Measurements from ENCODE around the gene TBC1D9.

TBC1D9 gene

DNA sequence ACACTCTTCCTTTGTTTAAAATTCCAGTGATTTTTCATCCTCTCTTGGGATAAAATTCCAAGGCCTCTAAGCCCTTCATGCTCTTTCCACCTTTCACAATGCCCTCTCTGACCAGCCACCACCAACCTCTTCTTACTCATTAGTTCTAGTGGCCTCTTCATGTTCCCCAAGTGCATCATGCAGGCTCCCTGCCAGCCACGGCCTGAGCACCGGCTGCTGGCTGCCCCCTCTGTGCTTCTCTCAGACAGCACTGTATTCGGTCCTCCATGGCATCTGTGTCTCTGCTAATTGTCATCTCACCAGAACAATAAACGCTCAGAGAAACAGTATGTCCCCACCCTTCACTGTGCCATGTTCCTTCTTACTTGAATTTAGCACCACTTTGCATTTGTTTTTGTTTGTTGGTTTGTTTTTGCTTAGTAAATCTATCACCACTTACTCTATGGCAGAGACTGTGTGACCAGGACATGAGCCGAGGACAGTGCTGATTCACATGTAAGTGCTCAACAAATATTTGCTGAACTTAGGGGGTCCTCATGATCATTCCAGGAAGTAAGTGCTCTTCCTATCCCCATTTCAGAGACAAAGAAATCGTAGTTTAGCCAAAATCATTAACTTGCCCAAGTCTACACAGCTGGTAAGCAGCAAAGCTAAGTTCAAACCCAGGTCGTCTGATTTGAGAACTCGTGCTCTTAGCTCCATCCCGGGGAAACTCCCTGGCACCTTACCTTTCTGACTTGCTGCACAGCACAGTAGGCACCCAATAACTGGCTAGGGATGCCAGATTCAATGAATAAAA lies 110.4 kb downstream of the TBC1D9 start:
- no peak for DNase-seq (ENCODE audit: low spot score)

DNA sequence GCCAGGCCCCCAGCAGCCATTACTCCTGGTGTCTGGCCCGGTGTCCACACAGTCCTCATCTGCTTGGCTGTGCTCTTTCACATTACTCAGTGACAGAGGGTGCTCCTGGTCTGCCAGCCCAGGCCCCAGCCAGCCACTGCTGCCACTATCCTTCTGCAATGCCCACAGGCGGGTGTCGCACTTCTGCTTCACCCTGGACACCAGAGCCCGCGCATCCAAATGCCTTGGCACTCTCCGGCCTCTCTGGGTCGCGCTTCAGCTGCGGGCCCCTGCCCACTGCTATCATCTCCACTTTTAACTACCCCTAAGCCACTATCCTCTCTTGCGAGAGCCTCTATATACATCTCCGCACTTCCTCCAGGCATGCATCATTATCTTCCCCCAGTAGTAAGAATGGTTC lies 111.0 kb downstream of the TBC1D9 start:
- DNase-seq (ENCODE audit: low spot score), result no peak

DNA sequence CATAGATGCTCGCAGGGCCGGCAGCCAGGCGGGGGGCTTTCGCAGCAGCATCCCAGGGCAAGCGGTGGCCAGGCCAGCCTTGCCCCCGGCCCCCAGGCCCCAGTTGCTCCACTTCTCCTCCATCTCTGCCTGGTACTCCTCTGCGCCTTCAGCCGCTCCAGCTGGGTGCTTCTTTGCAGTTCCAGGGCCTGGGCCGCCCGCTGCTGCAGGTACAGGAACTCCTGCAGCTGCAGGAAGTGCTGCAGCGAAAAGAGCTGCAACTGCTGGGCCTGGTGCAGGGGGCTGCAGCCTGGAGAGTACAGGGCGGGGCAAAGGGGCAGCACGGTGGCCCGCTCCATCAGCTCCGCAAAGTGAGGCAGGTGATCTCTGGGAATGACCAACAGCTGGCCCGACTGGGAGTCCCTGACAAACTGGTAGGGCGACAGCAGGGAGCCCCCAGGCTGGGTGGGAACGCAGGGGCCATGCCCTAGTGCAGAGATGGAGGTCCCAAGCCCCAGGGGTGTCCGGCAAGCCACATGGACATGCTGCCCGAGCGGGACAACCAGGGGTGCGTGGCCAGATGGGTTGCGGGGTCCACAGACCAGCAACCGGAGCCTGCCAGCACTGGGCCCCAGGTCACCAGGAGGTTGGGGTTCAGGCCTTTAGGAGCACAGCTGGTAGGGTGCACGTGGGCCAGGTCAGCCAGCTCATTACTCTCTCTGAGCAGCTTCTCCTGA lies 111.6 kb downstream of the TBC1D9 start:
- no peak for DNase-seq (ENCODE audit: low spot score)

DNA sequence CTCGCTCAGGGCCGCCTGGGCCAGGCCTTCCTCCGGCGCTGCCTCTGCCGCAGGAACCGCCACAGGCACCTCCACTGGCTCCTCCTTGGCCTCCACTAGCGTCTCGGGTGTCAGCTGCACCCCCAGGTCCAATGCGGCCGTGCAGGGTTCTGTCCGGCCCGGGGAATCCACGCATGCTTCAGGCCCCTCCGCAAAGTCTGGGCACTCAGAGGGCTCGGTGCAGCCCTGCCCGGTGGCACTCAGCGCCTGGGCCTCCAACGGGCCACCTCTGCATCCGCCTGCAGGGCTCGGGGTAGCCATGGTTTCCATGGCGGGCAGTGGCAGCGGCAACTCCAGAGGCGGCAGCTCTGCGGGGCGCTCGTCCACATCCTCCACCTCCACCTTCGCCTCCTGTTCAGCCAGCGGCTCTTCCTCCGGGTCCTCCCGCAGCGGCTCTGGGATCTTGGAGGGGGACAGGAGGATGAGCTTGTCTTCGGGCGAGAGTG lies 112.6 kb downstream of the TBC1D9 start:
- DNase-seq (ENCODE audit: low spot score), result no peak

DNA sequence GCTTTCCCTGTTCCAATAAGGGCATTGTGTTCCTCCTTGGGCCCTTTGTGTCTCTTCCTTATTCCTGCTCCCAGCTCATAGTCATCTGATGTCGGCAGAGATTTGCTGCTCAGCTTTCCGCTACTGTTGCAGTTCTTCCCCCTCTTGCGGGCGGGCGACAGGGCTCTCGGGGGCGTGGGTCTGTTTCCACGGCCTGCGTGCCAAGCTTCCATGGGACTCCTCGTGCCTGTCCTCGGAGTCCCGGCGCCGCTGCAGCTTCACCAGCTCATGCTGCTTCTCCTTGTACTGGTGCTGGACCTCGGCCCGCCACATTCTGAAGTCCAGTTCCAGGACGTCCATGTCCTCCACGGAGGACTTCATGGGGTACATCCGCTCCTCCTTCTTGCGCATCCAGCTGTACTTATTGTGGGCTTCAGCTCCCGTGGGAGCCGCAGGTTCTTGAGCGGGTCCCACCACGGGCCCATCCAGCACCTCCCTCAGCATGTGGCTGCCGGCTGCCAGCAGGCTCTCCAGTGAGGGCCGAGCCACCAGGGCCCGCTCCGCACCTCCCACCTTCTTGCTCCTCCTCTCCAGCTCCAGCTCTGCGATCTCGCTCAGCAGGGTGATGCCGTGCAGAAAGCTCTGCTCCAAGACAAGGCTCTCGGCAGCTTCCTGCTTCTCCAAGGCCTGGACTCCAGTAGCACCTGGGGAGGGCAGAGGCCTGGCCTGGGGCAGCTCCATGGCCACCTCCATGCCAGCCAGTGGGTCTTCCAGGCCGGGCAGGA lies 113.3 kb downstream of the TBC1D9 start:
- DNase-seq (ENCODE audit: low spot score), result no peak

DNA sequence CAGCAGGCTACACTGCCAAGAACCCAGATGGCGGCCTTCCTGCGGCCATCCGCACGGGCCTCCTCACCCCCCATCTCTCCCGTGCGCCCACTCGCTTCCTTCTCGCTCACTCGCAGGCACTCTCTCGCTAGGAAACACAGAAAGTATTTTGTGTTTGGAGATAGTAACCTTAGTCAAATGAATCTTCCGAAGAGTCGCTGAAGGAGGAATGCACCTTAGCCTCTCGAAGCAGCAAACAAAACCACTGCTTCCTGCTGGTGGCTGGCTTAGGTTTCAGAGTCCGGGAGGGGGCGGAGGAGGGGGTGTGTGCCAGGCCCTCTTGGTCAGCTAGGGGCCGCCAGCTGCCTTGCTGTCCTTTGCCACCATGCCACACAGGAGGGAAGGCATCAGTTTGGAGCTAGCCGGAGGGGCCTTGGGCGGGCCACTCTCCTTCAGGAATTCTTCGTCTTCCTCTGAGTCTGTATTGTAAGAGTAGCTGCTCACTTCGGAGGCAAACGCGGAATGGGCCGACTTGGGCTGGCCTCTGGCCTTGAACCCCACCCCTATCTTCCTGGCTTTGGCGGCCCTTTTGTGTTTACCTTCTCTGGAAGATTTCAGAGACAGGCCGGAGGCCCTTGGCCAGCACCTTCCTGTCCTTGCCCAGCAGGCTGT lies 114.3 kb downstream of the TBC1D9 start:
- no peak for DNase-seq (ENCODE audit: low spot score)

DNA sequence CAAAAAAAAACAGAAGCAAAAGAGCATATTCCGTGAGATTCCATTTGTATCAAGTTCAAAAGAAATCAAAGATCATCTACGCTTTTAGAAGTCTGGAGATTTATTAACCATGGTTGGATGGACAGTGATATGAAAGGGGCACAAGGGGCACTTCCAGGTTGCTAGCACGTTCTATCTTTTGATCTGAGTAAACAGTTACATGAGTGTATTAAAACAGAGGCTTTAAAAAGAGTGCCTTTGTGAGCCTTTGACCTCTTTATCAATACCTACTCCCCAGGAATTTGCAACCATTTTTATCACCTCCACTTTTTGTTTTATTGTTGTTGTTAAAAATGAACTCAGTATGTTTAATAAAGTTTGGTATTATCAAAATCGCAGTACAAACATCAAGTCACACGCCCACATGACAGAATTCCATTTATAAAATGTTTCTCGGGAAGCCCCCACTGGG lies 115.1 kb downstream of the TBC1D9 start:
- no peak for DNase-seq (ENCODE audit: low spot score)

DNA sequence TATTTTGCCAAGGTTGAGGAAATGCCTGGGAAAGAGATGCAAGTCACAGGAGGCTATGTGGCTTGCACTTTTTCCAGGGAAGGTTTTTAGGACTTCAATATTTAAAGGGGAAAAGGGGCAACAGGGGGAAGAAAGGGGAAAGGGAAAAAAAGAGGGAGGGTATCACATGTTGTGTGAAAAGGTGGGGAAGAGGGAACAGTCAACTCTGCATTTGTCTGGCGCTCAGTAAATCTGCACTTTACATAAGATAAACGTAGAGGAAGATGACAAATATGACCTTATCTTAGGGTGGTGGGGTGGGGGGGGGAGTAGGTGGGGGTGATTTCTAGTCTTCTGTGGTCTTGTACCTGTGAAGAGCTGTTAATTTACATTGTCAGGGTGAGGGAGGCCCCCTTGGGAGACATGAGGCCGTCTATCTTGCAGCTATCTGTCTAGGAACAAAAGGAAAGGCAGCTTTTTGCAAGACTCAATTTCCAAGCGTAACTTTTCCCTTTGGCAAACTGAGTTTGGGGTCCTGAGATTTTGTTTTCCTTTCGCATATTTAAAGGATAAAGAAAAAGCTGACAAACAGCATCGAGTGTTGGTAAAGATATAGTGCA lies 115.9 kb downstream of the TBC1D9 start:
- no peak for DNase-seq (ENCODE audit: low spot score)

DNA sequence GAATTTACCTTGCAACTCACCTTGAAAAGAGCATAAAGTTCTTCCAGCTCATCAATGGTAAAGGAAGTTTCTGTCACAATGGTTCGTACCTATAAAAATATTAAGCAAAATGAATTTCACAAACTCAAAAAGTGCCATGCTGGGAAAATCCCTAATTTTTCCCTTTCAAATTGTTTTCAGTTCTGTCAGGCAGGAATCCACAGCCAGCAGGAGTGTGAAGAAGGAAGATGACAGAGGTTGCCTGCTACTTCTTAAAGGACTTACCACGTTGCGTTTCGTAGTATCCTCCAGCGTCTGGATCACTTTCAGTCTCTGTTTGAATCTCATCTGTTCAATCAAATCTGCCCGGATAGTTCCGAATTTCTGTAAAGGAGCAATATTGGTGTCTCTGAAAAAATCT lies 117.1 kb downstream of the TBC1D9 start:
- no peak for DNase-seq (ENCODE audit: low spot score)

DNA sequence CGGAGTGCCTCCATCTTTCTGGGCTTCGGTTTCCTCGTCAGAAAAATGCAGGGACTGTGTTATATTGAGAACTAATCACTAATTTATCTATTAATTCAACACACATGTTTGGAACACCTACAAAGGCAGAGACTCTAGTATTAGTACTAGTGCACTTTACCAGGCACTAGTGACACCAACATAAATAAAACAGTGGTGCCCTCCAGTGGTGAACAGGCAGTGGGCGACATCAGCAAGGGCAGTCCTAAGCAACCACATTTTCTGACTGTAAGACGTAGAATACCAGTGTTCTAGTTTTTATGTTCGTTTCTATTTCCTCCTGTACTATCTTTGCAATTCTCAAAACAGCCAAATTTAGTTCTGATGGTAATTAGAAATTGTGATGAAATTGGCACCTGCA lies 118.3 kb downstream of the TBC1D9 start:
- peak; percentile 40 for DNase-seq (ENCODE audit: low spot score)

DNA sequence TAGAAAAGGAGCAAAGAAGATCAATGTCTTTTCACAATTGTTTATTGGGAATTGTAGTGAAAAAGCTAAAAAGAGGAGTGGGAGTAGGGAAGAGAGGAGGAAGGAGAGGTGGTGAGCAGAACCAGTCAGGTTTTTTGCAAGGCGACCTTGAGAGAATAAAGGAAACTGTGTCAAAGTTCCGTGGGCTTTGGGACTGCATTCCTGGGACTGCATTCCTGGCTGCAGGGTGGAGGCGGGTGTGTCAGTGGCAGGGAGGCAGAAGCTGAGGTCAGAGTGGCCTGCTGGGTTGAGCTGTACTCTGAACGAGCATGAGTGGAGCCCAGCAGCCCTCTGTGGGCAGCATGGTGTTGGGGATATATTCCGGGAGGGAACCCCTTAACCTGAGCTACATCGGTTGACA lies 120.6 kb downstream of the TBC1D9 start:
- DNase-seq (ENCODE audit: low spot score), result peak; percentile 64

DNA sequence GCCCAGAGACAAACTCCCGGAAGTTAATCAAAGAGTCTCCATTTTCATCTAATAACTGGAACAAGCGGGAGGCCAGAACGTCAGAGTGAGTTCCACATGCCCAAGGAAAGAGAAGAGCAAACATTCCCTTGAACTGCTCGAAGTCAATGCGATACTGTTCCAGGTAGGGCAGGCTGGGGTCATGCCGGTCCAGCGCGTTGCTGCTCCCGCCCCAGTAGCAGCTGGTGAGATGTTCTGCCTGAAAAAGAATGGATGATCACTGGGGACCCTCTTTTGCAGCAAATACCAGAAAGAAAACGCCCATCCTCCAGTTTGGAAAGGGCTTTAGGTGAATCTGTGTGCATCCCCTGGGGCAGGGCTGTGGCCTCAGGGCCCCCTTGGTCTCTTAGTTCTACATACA lies 122.2 kb downstream of the TBC1D9 start:
- DNase-seq (ENCODE audit: low spot score), result no peak

DNA sequence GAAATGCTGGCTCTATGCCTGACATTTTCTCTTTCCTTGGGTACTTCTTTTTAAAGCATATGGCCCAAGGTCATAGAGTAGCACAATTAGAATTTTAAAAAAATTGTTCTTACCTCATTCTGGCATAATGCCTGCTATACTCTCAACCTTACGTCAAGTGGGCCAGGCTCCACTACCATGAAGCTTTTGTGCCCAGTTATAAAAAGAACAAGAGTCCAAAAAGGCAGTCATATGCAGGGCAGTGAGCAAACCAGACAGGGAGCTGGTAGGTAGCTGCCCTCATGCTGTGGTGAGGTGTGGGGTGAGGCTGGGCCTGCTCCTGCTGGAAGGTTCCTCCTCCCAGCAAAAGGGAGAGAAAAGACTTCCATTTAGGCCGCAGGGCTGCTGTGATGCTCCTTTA lies 123.1 kb downstream of the TBC1D9 start:
- DNase-seq (ENCODE audit: low spot score), result no peak

DNA sequence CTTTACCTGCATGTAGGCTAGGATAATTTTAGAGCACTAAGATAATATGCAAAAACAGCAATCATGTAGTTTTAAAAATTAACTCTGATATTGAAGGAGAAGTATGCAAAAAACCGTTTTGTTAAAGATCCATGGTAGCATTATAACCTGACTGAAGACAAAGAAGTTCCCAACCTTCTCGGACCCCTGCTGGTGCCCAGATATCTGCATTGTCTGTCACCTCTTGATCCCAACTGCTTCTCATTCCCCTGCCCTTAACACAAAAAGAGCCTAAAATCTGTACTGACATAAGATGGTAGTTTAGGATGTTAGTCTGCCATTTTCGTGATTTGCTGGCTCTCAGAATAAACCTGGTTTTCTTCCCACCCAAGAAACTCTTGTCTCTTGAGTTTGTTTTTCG lies 125.9 kb downstream of the TBC1D9 start:
- DNase-seq (ENCODE audit: low spot score), result no peak

DNA sequence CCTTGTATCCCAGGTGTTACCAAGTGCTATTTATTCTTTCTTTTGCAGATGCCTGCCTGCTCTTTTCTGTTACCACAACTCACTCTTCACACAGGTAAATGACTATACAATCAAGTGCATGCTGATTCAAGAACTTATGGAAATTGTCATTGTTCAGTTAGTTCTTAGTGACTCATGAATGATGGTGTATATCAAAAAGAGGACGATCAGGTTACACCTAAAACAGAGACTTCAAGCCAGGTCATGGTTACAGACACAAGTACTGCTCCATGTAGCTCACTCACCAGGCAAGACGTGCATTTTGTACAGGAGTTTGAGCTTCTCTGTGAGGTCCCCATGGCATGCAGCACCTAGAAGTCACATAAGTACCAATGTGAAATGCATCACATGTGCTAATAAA lies 128.2 kb downstream of the TBC1D9 start:
- DNase-seq (ENCODE audit: low spot score), result no peak

DNA sequence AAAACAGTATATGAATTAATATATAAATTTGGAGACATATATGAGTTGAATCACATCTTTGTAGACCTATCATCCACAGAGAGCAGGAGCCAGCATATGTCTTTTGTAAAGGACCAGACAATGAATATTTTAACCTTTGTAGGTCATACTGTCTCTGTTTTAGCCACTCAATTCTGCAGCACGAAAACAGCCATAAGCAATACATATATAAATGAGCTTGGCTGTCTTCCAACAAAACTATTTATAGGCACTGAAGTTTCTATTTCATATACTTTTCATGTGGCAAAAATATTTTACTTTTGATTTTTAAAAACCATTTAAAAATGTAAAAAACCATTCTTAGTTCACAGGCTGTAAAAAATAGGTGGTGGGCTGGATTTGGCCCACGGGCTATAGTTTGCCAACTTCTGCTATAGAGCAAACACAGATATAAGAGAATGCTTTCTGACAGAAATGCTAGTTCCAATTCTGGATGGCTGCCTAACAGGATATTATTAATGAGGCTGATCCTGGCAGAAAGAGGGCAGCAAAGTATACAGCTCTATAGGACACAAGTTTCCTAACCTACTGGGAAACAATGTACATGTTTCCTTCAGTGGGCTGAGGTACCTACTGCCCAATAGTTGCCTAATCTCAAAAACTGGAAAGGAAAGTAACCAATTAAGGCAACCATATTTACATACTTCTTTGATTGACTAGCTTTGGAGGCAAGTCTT lies 129.4 kb downstream of the TBC1D9 start:
- DNase-seq (ENCODE audit: low spot score), result no peak

DNA sequence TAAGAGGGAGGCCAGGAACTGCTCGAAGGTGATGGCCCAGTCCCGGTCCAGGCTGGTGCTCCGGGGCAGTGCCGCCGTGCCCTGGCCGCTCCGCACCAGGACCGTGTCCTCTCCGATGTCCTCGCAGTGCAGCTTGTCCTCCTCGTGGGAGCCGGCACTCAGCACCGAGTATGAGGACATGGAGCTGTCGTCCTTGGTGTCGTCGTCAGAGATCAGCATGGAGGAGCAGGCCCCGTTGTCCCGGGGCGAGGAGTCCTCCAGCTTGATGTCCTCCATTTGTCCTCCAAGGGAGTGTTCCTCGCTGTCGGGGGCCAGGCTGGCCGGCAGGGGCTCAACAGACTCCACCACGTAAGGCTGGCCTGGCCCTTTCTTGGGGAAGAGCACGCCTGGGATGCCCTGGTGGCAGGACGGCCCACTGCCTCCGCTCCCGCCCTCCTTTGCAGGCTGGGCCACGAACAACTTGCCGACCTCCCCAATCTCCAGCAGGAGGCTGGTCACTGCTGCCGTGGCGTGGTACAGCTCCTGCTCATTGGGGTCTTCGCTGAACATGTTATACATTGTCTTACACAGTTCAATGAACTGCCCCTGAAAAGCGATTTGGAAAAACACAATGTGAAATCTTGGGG lies 133.7 kb downstream of the TBC1D9 start:
- no peak for DNase-seq (ENCODE audit: low spot score)

DNA sequence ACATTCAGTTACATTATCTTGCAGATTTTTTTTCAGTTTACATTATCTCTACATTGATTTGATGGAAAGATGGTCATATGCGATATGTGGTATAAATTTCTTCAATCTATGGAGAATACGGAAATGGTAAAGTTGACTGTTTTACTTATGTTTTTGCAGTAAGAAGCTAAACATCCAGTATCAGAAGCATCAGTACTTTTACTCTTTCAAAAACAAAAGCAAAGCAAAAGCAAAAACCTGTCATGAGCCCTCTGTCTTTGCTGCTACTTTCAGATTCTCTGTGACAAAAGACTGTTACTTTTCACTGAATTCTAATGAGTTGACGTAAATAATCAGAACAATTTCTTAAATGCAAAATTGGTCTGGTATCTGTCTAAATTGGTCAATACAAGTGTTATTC lies 135.0 kb downstream of the TBC1D9 start:
- no peak for DNase-seq (ENCODE audit: low spot score)

DNA sequence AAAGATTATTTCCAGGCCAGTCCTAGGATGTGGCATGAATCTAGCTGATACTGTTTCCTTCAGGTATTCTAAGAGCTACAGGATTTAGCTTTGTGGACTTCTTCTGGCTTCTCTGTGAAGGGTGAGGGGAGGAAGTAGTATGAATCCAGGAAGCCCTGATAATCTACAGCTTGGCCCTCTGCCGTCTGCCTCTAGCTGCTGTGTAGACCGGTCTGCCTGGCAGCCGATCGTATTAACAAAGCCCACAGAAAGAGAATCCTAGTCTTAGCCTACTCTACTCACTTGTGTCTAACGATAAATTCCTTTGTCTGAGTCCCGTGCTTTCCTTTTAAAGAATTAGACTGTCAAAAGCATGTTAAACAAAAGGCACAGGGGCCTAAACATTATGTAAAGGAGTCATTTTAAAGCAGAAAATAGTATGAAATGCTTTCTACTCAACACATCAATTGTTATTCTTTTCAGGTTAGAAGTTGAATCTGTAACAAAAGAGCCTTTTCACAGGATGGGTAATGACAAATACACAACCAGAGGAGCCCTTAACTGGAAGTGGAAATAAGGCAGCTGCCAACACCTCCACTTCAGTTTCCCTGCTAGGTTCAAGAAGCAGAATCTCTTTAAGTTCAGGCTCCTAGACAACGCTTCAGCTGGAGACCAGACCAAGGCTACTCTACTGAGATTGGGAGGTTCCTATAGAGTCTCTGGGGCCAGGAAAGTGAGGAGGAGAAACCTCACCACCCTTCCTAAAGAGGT lies 138.5 kb downstream of the TBC1D9 start:
- DNase-seq (ENCODE audit: low spot score), result no peak

DNA sequence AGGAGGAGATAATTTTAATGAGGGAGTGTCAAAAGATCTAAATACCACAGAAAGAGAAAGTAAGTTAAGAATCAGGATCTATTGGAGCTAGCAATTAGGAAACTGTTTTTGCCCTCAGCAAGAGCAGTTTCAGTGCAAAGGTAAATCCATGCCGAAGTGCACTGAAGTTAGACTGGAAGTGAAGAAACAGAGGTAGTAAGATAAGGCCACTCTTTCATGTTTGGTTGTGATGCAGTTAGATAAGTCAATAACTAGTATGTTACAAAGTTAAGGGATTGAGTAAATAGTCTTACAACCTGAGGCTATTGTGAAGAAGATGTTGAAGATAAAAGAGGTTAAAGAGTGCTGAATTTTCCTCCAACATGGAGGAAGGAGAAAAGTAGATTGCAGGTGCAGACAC lies 140.7 kb downstream of the TBC1D9 start:
- no peak for DNase-seq (ENCODE audit: low spot score)
